ENCODE results near the gene NME7.
"Not testable (repeated sequence)": the region's sequence is repeated elsewhere in the genome, so short reads cannot be mapped to it uniquely, and the experiment has no call there.

The NME7 gene

GRCh38 chr1:169235568-169235967 is 132.0 kb downstream of the NME7 start:
- no peak for DNase-seq (ENCODE audit: low read depth, low spot score)

- no peak for DNase-seq (ENCODE audit: low read depth, low spot score)
Measured at GRCh38 chr1:169234780-169235179, 132.8 kb downstream of the NME7 start.

GRCh38 chr1:169217636-169218035 is 150.0 kb downstream of the NME7 start:
- DNase-seq (ENCODE audit: low read depth, low spot score), result no peak

- DNase-seq (ENCODE audit: low read depth, low spot score), result no peak
Measured at GRCh38 chr1:169214598-169214997, 153.0 kb downstream of the NME7 start.

DNA sequence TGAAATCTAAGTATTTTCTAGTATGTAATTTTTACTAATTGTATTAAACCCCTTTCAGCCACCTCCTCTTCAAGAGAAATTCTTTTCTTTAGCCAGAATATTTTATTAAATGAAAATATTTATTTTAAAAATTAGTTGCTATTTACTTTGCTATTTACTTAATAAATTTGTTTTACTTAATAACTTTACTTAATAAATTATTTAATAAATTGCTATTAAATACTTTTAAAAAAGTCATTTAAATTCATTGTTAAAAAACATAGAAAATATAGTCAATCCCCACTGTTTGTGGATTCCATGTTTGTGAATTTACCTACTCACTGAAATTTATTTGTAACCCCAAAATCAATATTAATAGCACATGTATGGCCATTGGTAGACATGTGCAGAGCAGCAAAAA is 155.5 kb downstream of the NME7 start:
- no peak for DNase-seq (ENCODE audit: low read depth, low spot score)

DNA sequence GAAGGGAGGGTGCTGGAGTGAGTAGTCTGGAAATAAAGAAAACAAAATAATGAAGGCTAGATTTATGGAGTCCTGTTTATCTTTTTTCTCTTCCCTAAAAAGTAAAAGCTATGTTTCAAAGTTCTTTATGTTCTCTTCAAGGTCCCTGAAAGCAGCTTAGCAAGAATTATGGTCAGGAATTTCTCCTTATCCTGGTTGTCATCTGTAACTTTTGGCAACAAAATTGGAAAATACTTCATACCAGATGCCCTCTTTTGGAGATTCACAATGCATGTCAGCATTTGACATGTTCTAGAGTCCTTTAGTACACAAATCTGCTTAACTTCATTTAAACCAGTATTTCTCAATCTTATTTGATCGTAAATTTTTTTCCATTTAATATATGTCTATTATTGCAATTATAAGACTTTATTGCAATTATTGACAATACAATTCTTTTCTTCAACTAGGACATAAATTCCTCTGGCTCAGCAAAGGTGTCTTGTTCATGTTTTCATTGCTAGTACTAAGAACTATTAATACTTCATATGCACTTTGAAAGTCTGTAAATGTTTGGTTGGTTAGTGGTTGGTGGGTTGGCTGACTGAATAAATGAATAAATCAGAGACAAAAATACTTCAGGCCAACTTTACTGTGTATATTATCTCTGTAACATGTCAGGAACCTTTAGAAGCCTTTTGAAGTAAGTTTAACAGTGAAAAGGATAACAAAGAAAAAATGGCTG is 159.6 kb downstream of the NME7 start:
- no peak for DNase-seq (ENCODE audit: low read depth, low spot score)

- DNase-seq (ENCODE audit: low read depth, low spot score), result no peak
Measured at GRCh38 chr1:169204157-169204556, 163.4 kb downstream of the NME7 start.

DNA sequence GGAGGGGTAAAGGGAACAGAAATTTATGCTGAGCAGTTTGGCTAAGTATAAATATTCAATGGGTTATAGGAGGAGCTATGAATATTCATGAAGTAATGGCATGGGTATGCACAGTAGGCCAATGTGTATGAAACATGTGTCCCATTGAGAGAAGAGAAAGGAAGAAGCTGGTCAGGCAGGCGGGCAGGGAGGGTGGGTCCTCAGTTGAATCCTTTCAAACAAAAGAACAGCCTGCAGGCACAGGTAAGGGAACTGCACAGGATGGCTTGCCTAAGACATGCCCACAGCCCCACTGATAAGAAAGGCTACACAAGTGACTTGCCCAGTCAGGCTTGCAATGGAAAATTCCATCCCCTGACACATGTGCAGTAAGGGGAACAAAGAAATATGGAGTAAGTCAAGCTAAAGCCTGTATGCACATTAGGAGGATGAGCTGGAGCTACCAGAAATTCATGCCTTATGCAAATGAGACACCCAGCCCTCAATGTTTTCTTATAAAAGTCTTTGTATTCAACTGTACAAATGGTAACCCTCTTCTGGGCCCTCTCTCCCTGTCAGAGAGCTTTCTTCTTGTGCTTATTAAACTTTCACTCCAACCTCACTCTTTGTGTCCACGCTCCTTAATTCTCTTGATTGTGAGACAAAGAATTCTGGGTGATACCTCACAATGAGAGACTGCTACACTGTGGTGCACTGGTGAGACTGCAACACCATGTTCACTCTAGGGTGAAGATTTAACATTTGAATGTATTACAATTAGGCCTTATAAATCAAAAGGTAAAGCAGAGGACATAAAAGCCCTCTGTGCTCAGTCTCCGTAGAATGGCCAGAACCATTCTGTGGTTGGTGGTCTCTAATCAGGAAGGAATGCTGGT is 164.6 kb downstream of the NME7 start:
- no peak for DNase-seq (ENCODE audit: low read depth, low spot score)

- no peak for DNase-seq (ENCODE audit: low read depth, low spot score)
Measured at GRCh38 chr1:169201084-169201619, 166.4 kb downstream of the NME7 start.

GRCh38 chr1:169200319-169200718 is 167.3 kb downstream of the NME7 start:
- no peak for DNase-seq (ENCODE audit: low read depth, low spot score)

DNA sequence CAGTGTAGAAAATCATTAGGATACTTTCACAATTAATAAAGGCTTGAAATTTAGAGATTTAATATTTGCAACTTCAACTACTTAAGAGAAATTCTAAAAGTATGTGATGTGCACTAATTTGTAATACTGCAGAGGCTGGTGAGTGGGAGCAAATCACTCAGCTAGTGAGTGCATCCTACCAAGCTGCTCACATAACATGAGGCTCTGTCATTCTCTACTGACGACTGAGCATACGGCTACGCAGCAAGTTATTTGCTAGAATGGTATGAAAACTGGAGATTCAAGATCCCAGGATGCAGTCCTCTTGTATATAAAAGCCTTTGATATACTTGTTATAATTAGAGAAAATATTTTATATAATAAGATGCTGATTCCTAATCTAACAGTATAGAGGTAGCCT is 171.0 kb downstream of the NME7 start:
- DNase-seq (ENCODE audit: low read depth, low spot score), result no peak

GRCh38 chr1:169196161-169196560 is 171.4 kb downstream of the NME7 start:
- no peak for DNase-seq (ENCODE audit: low read depth, low spot score)

- DNase-seq (ENCODE audit: low read depth, low spot score), result no peak
Measured at GRCh38 chr1:169193191-169193850, 174.3 kb downstream of the NME7 start.

DNA sequence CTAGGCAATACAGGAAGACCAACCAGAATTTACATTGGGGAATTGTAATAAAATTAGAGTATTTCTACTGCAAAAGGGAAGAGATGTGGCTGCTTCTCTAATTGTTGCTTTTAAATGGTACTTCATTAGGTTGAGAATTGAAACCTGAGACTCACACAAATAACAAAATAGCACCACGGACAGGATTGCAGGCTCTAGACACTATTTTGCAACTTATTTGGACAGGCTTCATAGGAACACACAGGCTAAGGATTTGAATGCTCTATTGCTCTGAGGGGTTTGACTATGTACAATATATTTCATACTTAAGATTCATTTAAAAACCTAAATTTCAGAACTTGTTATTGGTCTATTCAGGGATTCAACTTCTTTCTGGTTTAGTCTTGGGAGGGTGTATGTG is 181.5 kb downstream of the NME7 start:
- DNase-seq (ENCODE audit: low read depth, low spot score), result no peak

DNA sequence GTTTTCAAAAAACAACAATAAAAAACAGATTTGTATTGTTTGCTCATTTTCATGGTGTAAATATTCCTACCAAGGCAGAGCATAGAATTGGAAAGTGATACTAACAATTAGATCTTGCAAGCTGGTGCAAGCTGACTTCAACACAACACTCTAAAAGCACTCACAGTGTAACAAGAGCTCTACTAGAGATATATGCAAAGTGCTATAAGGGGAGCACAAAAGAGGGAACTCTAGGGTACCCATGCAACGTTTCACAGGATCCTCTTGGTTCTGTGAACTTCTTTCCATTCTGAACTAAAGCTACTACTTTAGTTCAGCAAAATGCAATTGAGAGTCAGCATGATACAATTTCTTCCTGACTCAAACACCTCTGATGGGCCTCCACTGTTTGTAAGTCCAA is 182.8 kb downstream of the NME7 start:
- DNase-seq (ENCODE audit: low read depth, low spot score), result no peak

- no peak for DNase-seq (ENCODE audit: low read depth, low spot score)
Measured at GRCh38 chr1:169180174-169180573, 187.4 kb downstream of the NME7 start.

DNA sequence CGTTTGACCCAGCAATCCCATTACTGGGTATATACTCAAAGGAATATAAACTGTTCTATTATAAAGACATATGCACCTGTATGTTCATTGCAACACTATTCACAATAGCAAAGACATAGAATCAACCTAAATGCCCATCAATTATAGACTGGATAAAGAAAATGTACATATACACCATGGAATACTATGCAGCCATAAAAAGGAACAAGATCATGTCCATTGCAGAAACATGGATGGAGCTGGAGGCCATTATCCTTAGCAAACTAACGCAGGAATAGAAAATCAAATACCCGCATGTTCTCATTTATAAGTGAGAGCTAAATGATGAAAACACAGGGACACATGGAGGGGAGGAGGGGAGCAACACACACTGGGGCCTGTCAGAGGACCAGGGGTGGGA is 188.2 kb downstream of the NME7 start:
- DNase-seq (ENCODE audit: low read depth, low spot score), result not testable (repeated sequence)

DNA sequence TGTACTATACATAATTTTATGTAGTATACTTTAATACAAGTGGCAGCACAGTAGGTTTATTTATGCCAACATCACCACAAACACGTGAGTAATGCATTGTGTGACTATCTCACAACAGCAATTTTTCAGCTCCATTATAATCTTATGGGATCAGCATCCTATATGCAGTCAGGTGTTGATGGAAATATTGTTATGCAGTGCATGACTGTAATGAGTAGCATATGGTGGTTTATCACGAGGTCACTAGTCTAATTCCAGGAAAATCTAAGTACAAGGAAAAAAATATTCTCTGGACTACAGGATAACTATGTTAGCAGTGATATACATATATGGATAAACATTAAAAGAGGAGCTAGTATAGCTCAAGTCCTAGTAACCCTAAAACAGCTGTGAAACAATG is 192.1 kb downstream of the NME7 start:
- DNase-seq (ENCODE audit: low read depth, low spot score), result no peak

GRCh38 chr1:169163059-169163458 is 204.5 kb downstream of the NME7 start:
- no peak for DNase-seq (ENCODE audit: low read depth, low spot score)

DNA sequence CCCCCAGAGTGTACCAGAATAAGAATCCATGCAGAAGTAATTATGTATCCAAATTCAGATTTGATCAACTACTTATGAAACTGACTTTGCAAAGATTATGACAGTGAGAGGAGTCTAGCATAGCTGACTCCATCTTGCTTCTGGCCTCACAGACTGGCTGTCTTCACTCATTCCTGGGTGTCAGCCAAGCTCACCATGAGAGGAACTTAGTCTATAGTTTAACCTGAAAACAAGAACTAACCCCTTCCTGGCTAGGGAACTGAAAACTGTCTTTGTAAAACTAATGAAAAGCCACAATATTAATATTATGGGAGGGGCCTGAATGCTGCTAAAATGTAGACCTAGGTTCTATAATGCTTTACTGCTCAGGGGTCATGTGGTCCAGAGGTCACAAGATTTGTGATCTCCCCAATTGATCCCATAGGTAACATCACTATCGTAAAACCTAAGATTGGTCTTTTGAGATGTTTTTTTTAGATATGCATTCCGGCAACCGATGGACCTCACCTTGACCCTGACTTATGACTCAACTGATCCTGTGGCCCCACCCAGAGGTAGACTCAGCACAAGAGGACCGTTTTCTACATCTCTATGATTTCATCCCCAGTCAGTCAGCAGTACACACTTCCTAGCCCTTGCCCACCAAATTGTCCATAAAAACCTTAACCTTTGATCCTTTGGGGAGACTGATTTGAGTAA is 206.0 kb downstream of the NME7 start:
- no peak for DNase-seq (ENCODE audit: low read depth, low spot score)

DNA sequence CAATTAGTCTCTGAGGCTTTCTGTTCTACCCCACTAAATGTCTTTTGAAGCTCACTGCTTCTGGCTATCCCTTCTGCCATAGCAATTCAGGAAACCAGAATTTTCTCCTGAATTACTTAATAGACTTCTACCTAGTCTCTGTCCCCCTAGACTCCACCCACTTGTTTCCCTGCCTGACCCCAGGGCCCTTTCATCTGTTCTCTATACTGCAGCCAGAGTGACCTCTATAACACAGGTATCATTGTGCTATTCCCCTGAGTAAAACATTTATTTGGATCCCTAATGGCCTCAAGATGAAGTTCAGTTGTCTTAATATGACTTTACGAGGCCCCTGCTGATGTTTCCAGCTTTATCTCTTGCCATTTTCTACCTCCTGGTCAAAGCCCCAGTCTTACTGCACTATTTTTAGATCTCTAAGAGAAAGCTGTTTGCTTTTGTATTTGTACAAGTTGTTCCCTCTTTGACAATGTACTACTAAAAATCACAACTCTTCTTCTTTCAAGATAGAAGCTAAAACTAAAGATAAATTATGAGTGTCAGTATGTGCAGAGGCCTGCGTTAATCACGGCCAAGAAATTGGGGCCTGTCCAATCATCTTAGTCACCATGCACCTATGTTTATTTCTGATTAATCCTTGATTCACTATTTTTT is 206.6 kb downstream of the NME7 start:
- DNase-seq (ENCODE audit: low read depth, low spot score), result no peak
